ENCODE measurements around the gene TMEM156.

TMEM156 gene

GRCh38 chr4:38920186-38920585 is 112.0 kb downstream of the TMEM156 start:
- no peak overlapping the region for H3K4me3 ChIP-seq (ENCODE audit: low read length)
- DNase-seq (ENCODE audit: low read depth): no peak
- TF ChIP-seq CTCF (IDR thresholded peaks at IDR 0.05; ENCODE audit: insufficient read depth, low read depth, low read length, missing control alignments): no peak

GRCh38 chr4:38919494-38919893 is 112.7 kb downstream of the TMEM156 start:
- no peak for DNase-seq (ENCODE audit: low read depth)

GRCh38 chr4:38917481-38918025 is 114.7 kb downstream of the TMEM156 start:
- no peak overlapping the region for H3K4me3 ChIP-seq (ENCODE audit: low read length)
- DNase-seq (ENCODE audit: low read depth): no peak

More at GRCh38 chr4:38919494-38919893, 112.7 kb downstream of the TMEM156 start:
- no peak overlapping the region for H3K4me3 ChIP-seq (ENCODE audit: low read length)
- TF ChIP-seq CTCF (IDR thresholded peaks at IDR 0.05; ENCODE audit: insufficient read depth, low read depth, low read length, missing control alignments): no peak

More at GRCh38 chr4:38917481-38918025, 114.7 kb downstream of the TMEM156 start:
- no peak for TF ChIP-seq CTCF (IDR thresholded peaks at IDR 0.05; ENCODE audit: insufficient read depth, low read depth, low read length, missing control alignments)
